SU-DHL-6 (cell line): ENCODE results near the gene RASGRF2.

Experiments used
- H2AFZ ChIP-seq: fragments of 200-600 bp; sonication (generic); 2 replicates; pipeline ENCODE4 v1.6.1; 2014; ENCODE audit warnings: low read depth, mild to moderate bottlenecking, moderate library complexity, mixed read lengths, antibody characterized with exemption, low read length; ENCODE audit not compliant: severe bottlenecking
- H3F3A ChIP-seq: fragments of 200-600 bp; shearing (Covaris generic); 2 replicates; pipeline ENCODE4 v1.6.0; 2016; ENCODE audit warnings: antibody characterized with exemption, mild to moderate bottlenecking; ENCODE audit not compliant: insufficient read depth
- H3K27ac ChIP-seq: fragments of 200-600 bp; sonication (generic); 2 replicates; pipeline ENCODE4 v1.5.1; 2016; ENCODE audit warnings: low read depth, mild to moderate bottlenecking, low read length, moderate library complexity, mixed read lengths
- H3K27me3 ChIP-seq: fragments of 200-600 bp; sonication (generic), shearing (Covaris generic); 2 replicates; pipeline ENCODE4 v1.6.0; 2014; ENCODE audit warnings: mild to moderate bottlenecking, low read length
- H3K36me3 ChIP-seq: fragments of 200-600 bp; sonication (generic); 2 replicates; pipeline ENCODE4 v1.6.1; 2014; ENCODE audit warnings: mild to moderate bottlenecking, low read length, mixed read lengths
- H3K4me2 ChIP-seq: fragments of 300-600, 200-600 bp; shearing (Covaris generic), sonication (generic); 2 replicates; pipeline ENCODE4 v1.6.0; 2014; ENCODE audit warnings: low read length, low read depth, mild to moderate bottlenecking; ENCODE audit not compliant: poor library complexity, severe bottlenecking
- H3K4me3 ChIP-seq: fragments of 200-600 bp; sonication (generic); 2 replicates; pipeline ENCODE4 v1.5.1; 2014; ENCODE audit warnings: antibody characterized with exemption, low read length, mild to moderate bottlenecking, mixed read lengths; ENCODE audit not compliant: insufficient read depth, poor library complexity, severe bottlenecking
- H3K79me2 ChIP-seq: fragments of 200-600 bp; sonication (generic); 2 replicates; pipeline ENCODE4 v1.6.1; 2014; ENCODE audit warnings: mild to moderate bottlenecking, low read length, moderate library complexity; ENCODE audit not compliant: insufficient read depth
- H3K9ac ChIP-seq: fragments of 200-600 bp; sonication (generic); 2 replicates; pipeline ENCODE4 v1.7.0; 2014; ENCODE audit warnings: mild to moderate bottlenecking, low read length
- H3K9me2 ChIP-seq: fragments of 200-600 bp; sonication (generic); replicated peaks from 2 replicates; pipeline ENCODE4 v1.6.1; 2014; ENCODE audit warnings: low read length; ENCODE audit not compliant: insufficient read depth
- H3K9me3 ChIP-seq: fragments of 200-600 bp; sonication (generic); 2 replicates; pipeline ENCODE4 v1.6.1; 2014; ENCODE audit warnings: low read length, mixed read lengths; ENCODE audit not compliant: insufficient read depth
- H4K20me1 ChIP-seq: fragments of 200-600 bp; sonication (generic); 2 replicates; pipeline ENCODE4 v1.6.1; 2014; ENCODE audit warnings: low read depth, mild to moderate bottlenecking, antibody characterized with exemption, low read length, moderate library complexity, mixed read lengths
- EZH2phosphoT487 ChIP-seq: fragments of 200-600 bp; sonication (generic), shearing (Covaris generic); conservative IDR thresholded peaks from 2 replicates; pipeline ENCODE4 v1.6.1; 2018; ENCODE audit warnings: mild to moderate bottlenecking, antibody characterized with exemption, low read length, moderate library complexity, mixed read lengths
- TF ChIP-seq, protein P1 (sequence below): fragments of 200-600 bp; sonication (generic); IDR thresholded peaks from one replicate; pipeline ENCODE4 v1.5.1; 2017; ENCODE audit warnings: antibody characterized with exemption, mild to moderate bottlenecking, low read length, moderate library complexity; ENCODE audit not compliant: insufficient read depth, poor library complexity, severe bottlenecking

The RASGRF2 gene, protein sequence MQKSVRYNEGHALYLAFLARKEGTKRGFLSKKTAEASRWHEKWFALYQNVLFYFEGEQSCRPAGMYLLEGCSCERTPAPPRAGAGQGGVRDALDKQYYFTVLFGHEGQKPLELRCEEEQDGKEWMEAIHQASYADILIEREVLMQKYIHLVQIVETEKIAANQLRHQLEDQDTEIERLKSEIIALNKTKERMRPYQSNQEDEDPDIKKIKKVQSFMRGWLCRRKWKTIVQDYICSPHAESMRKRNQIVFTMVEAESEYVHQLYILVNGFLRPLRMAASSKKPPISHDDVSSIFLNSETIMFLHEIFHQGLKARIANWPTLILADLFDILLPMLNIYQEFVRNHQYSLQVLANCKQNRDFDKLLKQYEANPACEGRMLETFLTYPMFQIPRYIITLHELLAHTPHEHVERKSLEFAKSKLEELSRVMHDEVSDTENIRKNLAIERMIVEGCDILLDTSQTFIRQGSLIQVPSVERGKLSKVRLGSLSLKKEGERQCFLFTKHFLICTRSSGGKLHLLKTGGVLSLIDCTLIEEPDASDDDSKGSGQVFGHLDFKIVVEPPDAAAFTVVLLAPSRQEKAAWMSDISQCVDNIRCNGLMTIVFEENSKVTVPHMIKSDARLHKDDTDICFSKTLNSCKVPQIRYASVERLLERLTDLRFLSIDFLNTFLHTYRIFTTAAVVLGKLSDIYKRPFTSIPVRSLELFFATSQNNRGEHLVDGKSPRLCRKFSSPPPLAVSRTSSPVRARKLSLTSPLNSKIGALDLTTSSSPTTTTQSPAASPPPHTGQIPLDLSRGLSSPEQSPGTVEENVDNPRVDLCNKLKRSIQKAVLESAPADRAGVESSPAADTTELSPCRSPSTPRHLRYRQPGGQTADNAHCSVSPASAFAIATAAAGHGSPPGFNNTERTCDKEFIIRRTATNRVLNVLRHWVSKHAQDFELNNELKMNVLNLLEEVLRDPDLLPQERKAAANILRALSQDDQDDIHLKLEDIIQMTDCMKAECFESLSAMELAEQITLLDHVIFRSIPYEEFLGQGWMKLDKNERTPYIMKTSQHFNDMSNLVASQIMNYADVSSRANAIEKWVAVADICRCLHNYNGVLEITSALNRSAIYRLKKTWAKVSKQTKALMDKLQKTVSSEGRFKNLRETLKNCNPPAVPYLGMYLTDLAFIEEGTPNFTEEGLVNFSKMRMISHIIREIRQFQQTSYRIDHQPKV (N-terminal part only)

DNA sequence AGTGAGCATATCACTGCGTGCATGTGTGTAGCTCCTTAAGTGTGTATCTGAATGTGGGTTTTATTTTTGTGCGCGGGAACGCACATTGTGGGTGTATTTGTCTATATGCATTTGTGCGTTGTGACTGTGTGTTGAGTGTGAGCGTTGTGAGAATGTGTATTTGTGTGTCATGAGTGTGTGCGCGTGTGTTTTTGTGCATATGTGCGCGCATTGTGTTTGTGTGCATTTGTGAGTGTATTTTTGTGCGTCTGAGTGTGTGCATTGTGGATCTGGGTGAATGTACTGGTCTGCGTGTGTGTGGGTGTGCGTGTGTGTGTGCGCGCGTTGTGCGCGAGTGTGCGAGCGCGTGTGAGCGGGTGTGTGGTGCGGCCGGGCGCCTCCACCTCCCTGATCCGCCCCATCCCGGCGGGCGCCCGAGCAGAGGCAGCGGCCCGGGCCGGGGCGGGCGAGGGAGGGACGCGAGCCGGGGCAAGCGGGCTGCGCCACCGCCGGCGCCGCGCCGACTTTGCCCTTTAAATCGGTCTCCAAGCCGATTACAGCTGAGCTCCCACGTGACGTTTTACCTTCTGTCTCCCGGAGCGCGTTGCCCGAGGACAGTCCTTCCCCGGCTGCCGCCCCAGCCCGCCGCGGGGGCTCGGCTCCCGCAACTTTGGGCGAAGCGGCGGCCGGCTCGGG is at the start of gene RASGRF2:
Gene RASGRF2 (plus strand): TSS at position 596 of the 675 bp plus-strand sequence. CDS start 376 bp downstream, outside the sequence.
- Histone ChIP-seq H3K4me3 (no peak within 1 kb of the TSS), H3K9me2 (no peaks in the 10 kb centered on the region), H3K27me3 (no peaks in the 10 kb centered on the region), H3F3A (no peaks in the 10 kb centered on the region), H3K9me3 (no peaks in the 10 kb centered on the region), H3K36me3 (no peaks in the 10 kb centered on the region), H3K4me2 (no peak within 1 kb of the TSS), H4K20me1 (no peaks in the 10 kb centered on the region), H3K27ac (no peak within 1 kb of the TSS), H3K79me2 (no peaks in the 10 kb centered on the region), H2AFZ (no peak within 1 kb of the TSS), H3K9ac (no peak within 1 kb of the TSS)
- TF ChIP-seq, protein P1, sequence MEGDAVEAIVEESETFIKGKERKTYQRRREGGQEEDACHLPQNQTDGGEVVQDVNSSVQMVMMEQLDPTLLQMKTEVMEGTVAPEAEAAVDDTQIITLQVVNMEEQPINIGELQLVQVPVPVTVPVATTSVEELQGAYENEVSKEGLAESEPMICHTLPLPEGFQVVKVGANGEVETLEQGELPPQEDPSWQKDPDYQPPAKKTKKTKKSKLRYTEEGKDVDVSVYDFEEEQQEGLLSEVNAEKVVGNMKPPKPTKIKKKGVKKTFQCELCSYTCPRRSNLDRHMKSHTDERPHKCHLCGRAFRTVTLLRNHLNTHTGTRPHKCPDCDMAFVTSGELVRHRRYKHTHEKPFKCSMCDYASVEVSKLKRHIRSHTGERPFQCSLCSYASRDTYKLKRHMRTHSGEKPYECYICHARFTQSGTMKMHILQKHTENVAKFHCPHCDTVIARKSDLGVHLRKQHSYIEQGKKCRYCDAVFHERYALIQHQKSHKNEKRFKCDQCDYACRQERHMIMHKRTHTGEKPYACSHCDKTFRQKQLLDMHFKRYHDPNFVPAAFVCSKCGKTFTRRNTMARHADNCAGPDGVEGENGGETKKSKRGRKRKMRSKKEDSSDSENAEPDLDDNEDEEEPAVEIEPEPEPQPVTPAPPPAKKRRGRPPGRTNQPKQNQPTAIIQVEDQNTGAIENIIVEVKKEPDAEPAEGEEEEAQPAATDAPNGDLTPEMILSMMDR, result no peak
- no peak for TF ChIP-seq EZH2phosphoT487

DNA sequence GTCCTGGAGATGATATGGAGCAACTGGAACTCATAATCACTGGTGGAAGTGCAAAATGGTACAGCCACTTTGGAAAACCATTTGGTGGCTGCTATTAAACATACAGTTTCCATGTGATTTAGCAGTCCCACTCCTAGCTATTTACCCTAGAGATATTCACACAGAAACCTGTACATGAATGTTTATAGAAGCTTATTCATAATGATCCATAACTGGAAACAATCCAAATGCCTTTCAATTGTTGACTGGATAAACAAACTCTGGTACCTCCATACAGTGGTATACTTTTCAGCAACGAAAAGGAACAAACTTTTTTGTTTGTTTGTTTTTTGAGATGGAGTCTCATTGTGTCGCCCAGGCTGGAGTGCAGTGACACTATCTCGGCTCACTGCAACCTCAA is 47.7 kb upstream of the RASGRF2 start:
- Histone ChIP-seq H3K9me3 (no peaks in the 10 kb centered on the region), H3K36me3 (no peaks in the 10 kb centered on the region), H3K79me2 (no peaks in the 10 kb centered on the region), H3K27me3 (no peaks in the 10 kb centered on the region), H4K20me1 (no peaks in the 10 kb centered on the region), H3K4me3 (no peak overlapping the region), H3K9ac (no peak overlapping the region), H3K4me2 (no peak overlapping the region), H3K9me2 (no peaks in the 10 kb centered on the region), H2AFZ (no peak overlapping the region), H3F3A (no peaks in the 10 kb centered on the region), H3K27ac (no peak overlapping the region)
- no peak for TF ChIP-seq EZH2phosphoT487
- TF ChIP-seq, protein P1, result no peak

DNA sequence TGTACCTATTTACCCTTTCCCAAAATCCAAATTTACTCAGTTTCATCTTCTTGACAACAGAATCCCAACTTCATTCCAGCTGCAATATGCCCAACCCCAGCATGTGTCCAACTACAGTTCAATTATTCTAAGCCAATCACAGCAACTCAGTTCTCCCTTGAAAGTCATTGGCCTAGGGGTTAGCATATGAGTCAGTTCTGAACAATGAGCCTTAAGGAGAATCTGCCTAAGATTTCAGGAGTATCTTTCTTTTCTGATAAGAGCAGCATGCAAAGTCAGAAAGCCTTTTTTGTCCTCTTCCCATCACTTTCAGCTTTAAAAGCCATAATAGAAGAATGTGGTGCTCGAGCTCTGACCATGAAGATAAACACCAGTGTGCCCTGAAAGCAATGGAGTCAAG is 44.4 kb upstream of the RASGRF2 start:
- H3K9me3 ChIP-seq, result no peaks in the 10 kb centered on the region
- H2AFZ ChIP-seq, result no peak overlapping the region
- no peak overlapping the region for H3K27ac ChIP-seq
- H3K79me2 ChIP-seq, result no peaks in the 10 kb centered on the region
- no peak overlapping the region for H3K4me2 ChIP-seq
- H3F3A ChIP-seq, result no peaks in the 10 kb centered on the region
- TF ChIP-seq EZH2phosphoT487, result no peak
- TF ChIP-seq, protein P1, result no peak
- H3K9me2 ChIP-seq, result no peaks in the 10 kb centered on the region
- no peak overlapping the region for H3K4me3 ChIP-seq
- H4K20me1 ChIP-seq, result no peaks in the 10 kb centered on the region
- no peaks in the 10 kb centered on the region for H3K36me3 ChIP-seq
- no peak overlapping the region for H3K9ac ChIP-seq
- H3K27me3 ChIP-seq, result no peaks in the 10 kb centered on the region
